Progenitor cell of endocrine pancreas (in vitro differentiated cells): ENCODE measurements around the gene MLLT3. TPM values are rescaled to one million over a fixed set of nuclear protein-coding genes. Genes with fewer than 3 reads are reported as not detected.

ENCODE experiments used
- DNase-seq: peaks from one replicate; pipeline ENCODE4 v3.0.0; 2021; ENCODE audit warnings: low spot score; ENCODE audit not compliant: unreplicated experiment
- H3K27ac Mint-ChIP-seq: 2 replicates; pipeline ENCODE4 v1.8.0; 2021; ENCODE audit warnings: mild to moderate bottlenecking, moderate library complexity, mixed read lengths
- H3K27me3 Mint-ChIP-seq: 2 replicates; pipeline ENCODE4 v1.8.0; 2021; ENCODE audit warnings: mixed read lengths
- H3K36me3 Mint-ChIP-seq: 2 replicates; pipeline ENCODE4 v1.8.0; 2022; ENCODE audit warnings: mixed read lengths; ENCODE audit not compliant: insufficient read depth
- H3K4me1 Mint-ChIP-seq: 2 replicates; pipeline ENCODE4 v1.8.0; 2021; ENCODE audit warnings: low read depth, mixed read lengths
- H3K4me3 Mint-ChIP-seq: 2 replicates; pipeline ENCODE4 v1.8.0; 2021; ENCODE audit warnings: low read depth, mild to moderate bottlenecking, moderate library complexity, mixed read lengths
- H3K9me3 Mint-ChIP-seq: 2 replicates; pipeline ENCODE4 v1.8.0; 2021; ENCODE audit warnings: low read depth, mixed read lengths
- total RNA-seq: library from RNA; stranded (reverse); gene quantifications from 2 replicates; pipeline ENCODE4 v1.2.1, GENCODE V29; 2021
- TF ChIP-seq, protein P1 (sequence below): fragments of 200-600 bp; sonication (generic); IDR thresholded peaks from one replicate; pipeline ENCODE4 v1.5.0; 2021; ENCODE audit warnings: antibody characterized with exemption, mild to moderate bottlenecking; ENCODE audit not compliant: unreplicated experiment

The MLLT3 gene
- total RNA-seq, 1 donor from 2014 or later = 25.8 TPM

DNA sequence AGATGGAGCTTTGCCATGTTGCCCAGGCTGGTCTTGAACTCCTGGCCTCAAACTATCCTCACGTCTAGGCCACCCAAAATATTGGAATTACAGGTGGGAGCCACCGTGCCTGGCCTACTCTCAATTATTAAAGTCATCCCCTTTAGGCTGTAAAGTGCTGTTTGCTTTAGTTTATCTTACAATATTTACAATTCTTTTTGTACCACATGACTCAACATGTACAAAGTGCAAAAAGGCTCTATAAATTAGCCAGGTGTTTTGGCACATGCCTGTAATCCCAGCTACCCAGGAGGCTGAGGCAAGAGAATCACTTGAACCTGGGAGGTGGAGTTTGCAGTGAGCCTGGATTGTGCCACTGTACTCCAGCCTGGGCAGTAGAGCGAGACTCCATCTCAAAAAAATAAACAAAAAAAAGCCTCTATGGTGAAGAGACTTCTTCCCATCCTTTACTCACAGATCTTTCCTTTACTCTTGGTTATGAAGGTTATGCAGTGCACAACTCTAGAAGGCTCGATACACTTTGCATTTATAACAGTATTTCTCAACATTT lies 28.5 kb upstream of the MLLT3 start:
- TF ChIP-seq, protein P1, sequence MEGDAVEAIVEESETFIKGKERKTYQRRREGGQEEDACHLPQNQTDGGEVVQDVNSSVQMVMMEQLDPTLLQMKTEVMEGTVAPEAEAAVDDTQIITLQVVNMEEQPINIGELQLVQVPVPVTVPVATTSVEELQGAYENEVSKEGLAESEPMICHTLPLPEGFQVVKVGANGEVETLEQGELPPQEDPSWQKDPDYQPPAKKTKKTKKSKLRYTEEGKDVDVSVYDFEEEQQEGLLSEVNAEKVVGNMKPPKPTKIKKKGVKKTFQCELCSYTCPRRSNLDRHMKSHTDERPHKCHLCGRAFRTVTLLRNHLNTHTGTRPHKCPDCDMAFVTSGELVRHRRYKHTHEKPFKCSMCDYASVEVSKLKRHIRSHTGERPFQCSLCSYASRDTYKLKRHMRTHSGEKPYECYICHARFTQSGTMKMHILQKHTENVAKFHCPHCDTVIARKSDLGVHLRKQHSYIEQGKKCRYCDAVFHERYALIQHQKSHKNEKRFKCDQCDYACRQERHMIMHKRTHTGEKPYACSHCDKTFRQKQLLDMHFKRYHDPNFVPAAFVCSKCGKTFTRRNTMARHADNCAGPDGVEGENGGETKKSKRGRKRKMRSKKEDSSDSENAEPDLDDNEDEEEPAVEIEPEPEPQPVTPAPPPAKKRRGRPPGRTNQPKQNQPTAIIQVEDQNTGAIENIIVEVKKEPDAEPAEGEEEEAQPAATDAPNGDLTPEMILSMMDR = no peak
- Mint-ChIP-seq H3K27ac (no peak overlapping the region), H3K4me3 (no peak overlapping the region), H3K9me3 (peaks cover 14% of the 10 kb centered on the region), H3K4me1 (no peaks in the 10 kb centered on the region), H3K27me3 (no peaks in the 10 kb centered on the region), H3K36me3 (peaks cover 3% of the 10 kb centered on the region)
- no peak for DNase-seq

DNA sequence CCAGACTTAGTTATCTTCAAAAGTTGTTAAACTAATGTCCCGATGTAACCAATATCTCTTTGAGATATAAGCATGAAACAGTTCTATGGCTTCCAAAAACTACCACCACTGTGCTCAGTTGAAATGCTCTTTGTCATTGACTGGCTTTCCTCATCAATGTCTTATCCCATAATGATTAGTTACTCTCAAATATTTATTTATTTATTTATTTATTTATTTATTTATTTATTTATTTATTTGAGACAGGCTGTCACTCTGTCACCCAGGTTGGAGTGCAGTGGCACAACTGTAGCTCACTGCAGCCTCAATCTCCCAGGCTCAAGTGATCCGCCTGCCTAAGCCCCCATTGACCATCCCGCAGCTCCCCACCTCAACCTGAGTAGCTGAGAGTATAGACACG lies 28.0 kb upstream of the MLLT3 start:
- no peak overlapping the region for H3K27ac Mint-ChIP-seq
- peaks cover 2% of the 10 kb centered on the region for H3K36me3 Mint-ChIP-seq
- no peak for DNase-seq

DNA sequence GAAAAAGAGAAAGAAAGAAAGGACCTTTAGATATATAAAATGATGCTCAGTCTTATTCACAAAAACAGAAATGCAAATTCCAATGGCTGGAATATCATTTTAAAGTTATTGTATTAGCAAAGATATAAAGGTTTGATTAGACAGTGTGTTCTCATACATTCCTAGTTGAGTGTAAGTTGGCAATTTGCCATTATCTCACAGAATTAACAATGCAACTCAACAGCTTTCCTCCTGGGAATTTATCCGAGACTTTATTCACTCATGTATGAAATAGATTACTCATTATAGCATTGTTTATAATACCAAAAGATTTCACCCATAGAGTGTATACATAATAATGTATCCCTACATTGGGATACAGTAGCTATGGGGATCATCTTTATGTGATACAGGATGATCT lies 27.1 kb upstream of the MLLT3 start:
- TF ChIP-seq, protein P1 = no peak
- H3K9me3 Mint-ChIP-seq = peaks cover 5% of the 10 kb centered on the region
- H3K36me3 Mint-ChIP-seq = no peaks in the 10 kb centered on the region
- no peak overlapping the region for H3K4me3 Mint-ChIP-seq
- no peak for DNase-seq
- H3K4me1 Mint-ChIP-seq = no peaks in the 10 kb centered on the region
- H3K27ac Mint-ChIP-seq = no peak overlapping the region
- H3K27me3 Mint-ChIP-seq = no peaks in the 10 kb centered on the region

More for the DNA sequence above, 28.0 kb upstream of the MLLT3 start:
- H3K4me3 Mint-ChIP-seq = no peak overlapping the region
- peaks cover 13% of the 10 kb centered on the region for H3K9me3 Mint-ChIP-seq
- H3K27me3 Mint-ChIP-seq = no peaks in the 10 kb centered on the region
- no peaks in the 10 kb centered on the region for H3K4me1 Mint-ChIP-seq
- TF ChIP-seq, protein P1 = no peak

DNA sequence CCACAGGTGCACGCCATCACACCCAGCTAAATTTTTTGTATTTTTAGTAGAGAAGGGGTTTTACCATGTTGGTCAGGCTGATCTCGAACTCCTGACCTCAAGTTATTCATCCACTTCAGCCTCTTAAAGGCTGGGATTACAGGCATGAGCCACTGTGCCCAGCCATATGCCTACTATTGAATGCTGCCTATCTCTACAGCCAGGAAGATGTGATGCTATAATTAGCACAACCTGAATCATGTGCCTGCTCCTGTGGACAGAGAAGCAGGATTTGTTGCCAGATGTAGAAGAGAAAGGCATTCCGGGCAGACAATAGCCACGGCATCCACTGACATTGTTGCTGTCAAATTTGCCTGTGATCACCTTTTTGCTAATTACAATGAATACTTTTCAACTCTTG lies 24.4 kb upstream of the MLLT3 start:
- Mint-ChIP-seq H3K9me3 (no peaks in the 10 kb centered on the region), H3K27ac (no peak overlapping the region), H3K4me3 (no peak overlapping the region), H3K36me3 (no peaks in the 10 kb centered on the region), H3K4me1 (no peaks in the 10 kb centered on the region), H3K27me3 (peaks cover 3% of the 10 kb centered on the region)
- TF ChIP-seq, protein P1 = no peak
- DNase-seq = no peak

DNA sequence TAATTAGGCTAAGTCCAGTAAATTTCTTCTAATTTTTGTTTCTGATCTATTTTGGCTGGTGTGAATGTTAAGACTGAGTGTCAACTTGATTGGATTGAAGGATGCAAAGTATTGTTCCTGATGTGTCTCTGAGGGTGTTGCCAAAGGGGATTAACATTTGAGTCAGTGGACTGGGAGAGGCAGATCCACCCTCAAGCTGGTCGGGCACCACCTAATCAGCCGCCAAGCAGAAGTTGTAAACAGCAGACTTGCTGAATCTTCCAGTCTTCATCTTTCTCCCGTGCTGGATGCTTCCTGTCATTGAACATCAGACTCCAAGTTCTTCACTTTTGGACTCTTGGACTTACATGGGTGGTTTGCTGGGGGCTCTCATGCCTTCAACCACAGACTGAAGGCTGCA lies 21.4 kb upstream of the MLLT3 start:
- TF ChIP-seq, protein P1 = no peak
- Mint-ChIP-seq H3K4me3 (no peak overlapping the region), H3K4me1 (no peaks in the 10 kb centered on the region), H3K27ac (no peak overlapping the region), H3K9me3 (no peaks in the 10 kb centered on the region), H3K27me3 (peaks cover 3% of the 10 kb centered on the region), H3K36me3 (no peaks in the 10 kb centered on the region)
- DNase-seq = no peak
